Right hindlimb (tissue), 1 donor: ENCODE results near the gene JAK3.

ENCODE experiments used
- DNase-seq: peaks from one replicate; pipeline ENCODE4 v3.0.0-alpha.2; 2018

JAK3 gene

DNA sequence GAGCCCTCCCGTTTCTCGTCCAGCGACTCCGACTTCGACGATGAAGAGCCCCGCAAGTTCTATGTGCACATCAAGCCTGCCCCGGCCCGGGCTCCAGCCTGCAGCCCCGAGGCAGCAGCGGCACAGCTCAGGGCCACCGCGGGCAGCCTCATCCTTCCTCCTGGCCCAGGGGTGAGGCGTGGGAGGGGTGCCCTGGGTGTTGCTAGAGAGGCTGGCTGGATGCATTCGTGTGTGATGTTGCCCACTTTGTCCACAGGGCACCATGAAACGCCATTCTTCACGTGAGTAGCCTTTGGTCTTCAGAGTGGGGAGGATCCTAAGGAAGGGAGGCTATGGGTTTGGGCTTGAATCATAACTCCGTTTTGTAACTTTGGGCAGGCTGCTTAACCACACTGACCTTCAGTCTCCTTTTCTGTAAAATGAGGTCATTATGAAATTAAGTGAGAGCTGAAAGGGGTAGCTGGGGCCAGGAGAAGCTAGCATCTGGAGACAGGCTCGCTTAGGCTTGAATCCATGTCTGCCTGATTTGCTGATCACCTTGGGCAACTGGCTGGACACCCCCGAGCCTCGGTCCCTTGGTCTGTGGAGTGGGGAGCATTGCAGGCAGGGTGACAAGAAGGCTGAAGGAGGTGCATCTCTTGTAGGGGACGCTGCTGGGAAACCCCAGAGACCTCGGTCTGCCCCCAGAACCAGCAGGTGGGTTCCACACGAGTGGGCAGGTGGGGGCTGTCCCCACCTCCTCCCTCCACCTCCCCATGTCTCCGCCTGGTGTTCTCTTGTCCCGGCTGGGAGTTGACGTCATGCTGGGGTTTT, 71.6 kb downstream of the JAK3 start:
- no peak for DNase-seq

- no peak for DNase-seq
These were observed 72.4 kb downstream of the JAK3 start for GRCh38 chr19:17775245-17775927.
